AG09309 (cell line): ENCODE results near the gene TBX21.

Experiments used
- DNase-seq: peaks from one replicate; pipeline ENCODE4 v3.0.0-alpha.2; 2010; ENCODE audit warnings: low read depth
- H3K4me3 ChIP-seq: 2 replicates; pipeline ENCODE4 v1.5.1; 2011; ENCODE audit warnings: mild to moderate bottlenecking, low read depth, low read length, moderate library complexity; ENCODE audit not compliant: control insufficient read depth
- CTCF ChIP-seq: IDR thresholded peaks from 2 replicates; pipeline ENCODE4 v1.5.1; 2011; ENCODE audit warnings: mild to moderate bottlenecking, low read depth, low read length, inconsistent platforms; ENCODE audit not compliant: insufficient read depth, control insufficient read depth; ENCODE audit errors: missing control alignments

TBX21 gene

DNA sequence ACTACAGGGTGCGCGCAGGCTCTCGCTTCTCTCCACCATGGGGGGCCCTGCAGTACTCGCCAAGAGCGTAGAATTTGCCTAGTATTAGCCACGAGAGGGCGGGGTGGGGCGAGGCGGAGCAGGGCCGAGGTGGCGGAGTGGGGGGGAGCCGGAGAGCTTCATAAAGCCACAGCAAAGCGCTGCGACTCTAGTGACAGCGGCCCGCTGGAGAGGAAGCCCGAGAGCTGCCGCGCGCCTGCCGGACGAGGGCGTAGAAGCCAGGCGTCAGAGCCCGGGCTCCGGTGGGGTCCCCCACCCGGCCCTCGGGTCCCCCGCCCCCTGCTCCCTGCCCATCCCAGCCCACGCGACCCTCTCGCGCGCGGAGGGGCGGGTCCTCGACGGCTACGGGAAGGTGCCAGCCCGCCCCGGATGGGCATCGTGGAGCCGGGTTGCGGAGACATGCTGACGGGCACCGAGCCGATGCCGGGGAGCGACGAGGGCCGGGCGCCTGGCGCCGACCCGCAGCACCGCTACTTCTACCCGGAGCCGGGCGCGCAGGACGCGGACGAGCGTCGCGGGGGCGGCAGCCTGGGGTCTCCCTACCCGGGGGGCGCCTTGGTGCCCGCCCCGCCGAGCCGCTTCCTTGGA lies at the start of gene TBX21:
TBX21 (plus strand) TSS at position 190 of the 627 bp plus-strand sequence; CDS start at position 409, 219 bp downstream.
- DNase-seq, result no peak
- no peak within 1 kb of the TSS for H3K4me3 ChIP-seq
- no peak for TF ChIP-seq CTCF

DNA sequence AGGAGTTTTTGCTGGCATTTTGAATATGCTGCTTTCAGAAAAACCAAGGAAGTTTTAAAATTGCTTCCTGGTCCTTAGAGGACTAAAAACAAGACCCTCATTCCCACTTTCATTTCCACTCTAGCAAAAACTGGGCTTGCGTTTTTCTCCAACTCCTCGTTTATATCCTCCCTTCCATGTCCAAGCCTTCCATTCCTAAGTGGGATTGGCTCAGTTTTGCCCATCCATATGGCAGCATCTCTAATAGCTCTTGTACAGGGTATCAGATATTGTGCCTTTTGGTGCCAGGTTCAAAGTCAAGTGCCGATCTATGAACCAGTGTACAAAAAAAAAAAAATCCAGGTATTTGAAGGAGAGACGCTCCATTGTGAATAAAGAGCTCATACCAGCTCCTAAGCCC lies 49.0 kb upstream of the TBX21 start:
- no peak for TF ChIP-seq CTCF
- no peak for DNase-seq
- no peak overlapping the region for H3K4me3 ChIP-seq

DNA sequence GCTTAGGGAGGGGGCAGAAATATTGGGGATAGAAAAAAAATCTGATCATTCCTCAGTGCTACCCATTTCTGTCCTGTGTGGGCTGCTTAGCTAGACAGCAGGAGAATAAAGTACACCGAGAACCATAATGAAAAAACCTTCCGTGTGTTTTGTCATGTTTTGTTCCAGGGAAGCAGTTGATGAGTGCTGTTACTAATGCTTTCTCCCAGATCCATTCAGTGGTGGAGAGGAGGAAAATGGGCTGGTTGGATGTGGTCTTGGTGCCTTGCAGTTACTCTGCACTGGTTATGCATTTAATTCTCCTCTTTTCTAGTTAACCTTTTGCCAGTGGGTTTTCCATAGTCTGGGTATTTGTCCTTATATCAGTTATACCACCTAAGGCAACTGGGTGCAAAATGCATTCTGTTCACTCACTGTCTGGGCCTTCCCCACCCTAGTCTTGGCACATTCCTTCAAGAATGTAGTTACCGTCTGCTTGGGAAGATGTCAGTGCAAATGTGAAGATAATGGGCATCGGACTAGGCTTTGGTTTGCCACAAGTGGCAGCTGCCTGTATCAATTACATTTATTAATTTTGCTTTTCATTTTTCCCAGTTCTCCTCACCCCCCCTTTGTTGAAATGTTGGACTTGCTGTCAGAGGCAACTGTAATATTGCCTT lies 48.4 kb upstream of the TBX21 start:
- DNase-seq, result no peak
- no peak overlapping the region for H3K4me3 ChIP-seq
- no peak for TF ChIP-seq CTCF

- no peak for TF ChIP-seq CTCF
- DNase-seq, result no peak
Observed at GRCh38 chr17:47685556-47686275, 47.3 kb upstream of the TBX21 start.

DNA sequence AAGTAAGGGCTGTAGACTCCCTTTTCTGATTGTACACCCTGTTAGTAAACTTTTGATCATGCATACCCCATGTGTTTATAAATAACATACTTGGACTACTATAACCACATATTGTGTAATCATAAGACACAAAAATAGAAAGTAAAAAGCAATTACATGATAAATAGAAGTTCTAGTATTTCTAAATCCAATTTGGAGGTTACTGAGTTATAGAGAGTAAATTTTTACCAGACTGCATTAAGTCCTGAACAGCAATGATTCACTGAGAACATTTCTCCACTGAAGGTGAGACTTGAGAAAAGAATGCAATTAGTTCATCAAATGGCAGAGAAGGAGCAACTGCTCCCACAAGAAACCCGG lies 46.8 kb upstream of the TBX21 start:
- no peak for DNase-seq
- no peak overlapping the region for H3K4me3 ChIP-seq
- TF ChIP-seq CTCF, result no peak

More at GRCh38 chr17:47685556-47686275, 47.3 kb upstream of the TBX21 start:
- H3K4me3 ChIP-seq, result no peak overlapping the region

DNA sequence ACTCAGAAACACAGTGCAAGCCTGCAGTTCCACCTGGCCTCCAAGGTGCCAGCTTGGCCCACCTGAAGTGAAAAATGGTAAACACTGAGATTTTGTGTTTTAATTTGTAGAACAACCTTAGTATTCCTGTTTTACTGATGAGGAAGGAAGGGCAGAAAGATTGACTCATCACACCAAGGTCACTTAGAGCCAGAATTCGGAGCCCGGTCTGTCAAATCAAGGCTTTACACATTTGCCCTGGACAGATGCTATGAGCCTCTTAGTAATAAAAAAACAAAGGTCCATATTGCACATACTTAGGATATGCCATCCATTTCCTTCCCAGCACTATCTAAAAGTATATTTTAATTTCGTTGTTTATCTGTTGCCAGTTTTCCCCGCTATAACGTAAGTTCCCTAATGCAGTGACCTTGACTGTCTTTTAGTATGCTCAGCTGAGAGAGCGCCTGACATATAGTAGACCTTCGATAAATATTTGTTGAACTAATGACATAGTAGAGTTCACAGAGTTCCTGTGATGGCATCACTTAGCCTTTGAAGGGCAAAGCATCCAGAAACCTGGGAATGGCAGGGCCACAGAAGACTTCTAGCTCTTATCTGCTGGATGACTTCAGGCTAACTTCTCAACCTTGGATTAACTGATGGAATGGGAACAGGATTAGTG lies 46.2 kb upstream of the TBX21 start:
- no peak for TF ChIP-seq CTCF
- H3K4me3 ChIP-seq, result no peak overlapping the region
- DNase-seq, result no peak
